GM18508 (cell line): ENCODE results near the gene NXPH3.

Source experiments
- ATAC-seq: cut with Tn5 transposase; IDR thresholded peaks from one replicate; pipeline ENCODE4 v1.9.1; 2021; ENCODE audit warnings: moderate number of reproducible peaks; ENCODE audit not compliant: insufficient read depth, unreplicated experiment

NXPH3 gene

GRCh38 chr17:49588726-49589576 is 13.3 kb downstream of the NXPH3 start:
- no peak for ATAC-seq

DNA sequence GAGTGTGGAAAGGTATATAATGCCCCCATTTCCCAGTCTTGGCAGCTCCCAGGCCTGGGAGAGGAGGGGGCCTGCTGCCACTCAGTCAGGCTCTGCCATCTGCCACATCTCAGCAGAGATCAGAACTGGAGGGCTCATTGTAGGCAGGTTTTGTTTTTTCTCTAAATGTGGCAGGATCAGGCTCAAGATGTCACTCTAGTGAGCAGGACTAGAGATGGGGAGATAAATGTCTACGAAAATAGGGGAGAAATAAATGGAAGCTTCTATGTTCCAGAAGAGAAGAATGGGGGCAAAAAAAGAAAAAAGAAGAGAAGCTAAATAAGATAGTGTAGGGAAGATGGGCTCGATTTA is 13.9 kb downstream of the NXPH3 start:
- no peak for ATAC-seq

- ATAC-seq: no peak
Measured at GRCh38 chr17:49590874-49591273, 15.2 kb downstream of the NXPH3 start.

- ATAC-seq: no peak
Measured at GRCh38 chr17:49592263-49592662, 16.6 kb downstream of the NXPH3 start.

DNA sequence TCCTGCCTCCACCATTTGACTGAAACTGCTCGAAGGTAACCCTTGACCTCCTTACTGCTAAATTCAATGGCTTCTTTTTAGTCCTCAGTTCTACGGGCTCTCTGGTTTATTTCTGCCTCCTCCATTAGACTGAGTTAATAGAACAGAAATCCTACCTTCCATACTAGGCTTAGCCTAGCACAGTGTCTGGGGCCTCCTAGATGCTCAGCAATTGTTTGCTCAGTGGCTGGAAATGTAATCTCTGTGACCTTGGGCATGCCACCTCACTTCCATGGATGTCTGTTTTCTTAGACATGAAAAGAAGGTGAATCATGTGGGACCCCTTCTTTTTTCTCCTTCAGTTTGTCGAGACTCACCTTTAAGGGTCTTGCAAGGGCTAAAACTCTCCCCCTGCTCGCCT is 19.7 kb downstream of the NXPH3 start:
- no peak for ATAC-seq

- no peak for ATAC-seq
Measured at GRCh38 chr17:49595980-49596379, 20.3 kb downstream of the NXPH3 start.

GRCh38 chr17:49596613-49597244 is 21.1 kb downstream of the NXPH3 start:
- no peak for ATAC-seq

GRCh38 chr17:49597436-49597835 is 21.8 kb downstream of the NXPH3 start:
- no peak for ATAC-seq

DNA sequence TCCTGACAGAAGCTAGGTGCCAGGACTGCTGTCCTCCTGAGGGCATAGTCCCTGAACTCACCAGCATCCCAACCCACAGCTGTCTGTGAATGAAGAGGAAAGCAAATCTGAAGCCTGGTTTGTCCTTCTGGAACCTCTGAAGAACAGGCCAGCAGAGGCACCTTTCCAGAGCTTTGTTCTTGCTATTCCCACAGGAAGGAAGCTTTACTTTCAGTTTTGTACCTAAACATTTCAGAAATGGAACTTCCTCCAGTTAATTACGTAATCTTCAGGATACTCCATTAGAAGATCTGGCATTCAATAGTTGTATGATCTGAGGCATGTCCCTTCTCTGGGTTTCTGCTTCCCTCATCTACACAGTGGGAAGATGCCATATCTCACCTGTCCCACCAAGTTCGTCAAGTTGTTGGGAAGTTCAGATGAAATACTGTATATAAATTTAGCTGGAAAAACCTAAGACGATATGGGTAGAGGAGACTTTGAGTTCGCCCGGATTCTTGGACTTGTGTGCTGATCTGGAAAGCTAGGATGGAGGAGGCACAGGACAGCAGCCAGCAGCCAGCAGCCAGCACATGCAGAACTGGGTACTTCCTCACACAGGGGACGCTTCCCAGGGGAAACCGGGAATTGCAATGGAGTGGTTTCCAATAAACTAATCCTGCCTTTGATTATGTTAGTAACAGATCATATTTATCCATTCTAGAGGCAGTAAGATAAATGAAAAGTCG is 22.4 kb downstream of the NXPH3 start:
- ATAC-seq: no peak

- no peak for ATAC-seq
Measured at GRCh38 chr17:49598918-49599317, 23.2 kb downstream of the NXPH3 start.

DNA sequence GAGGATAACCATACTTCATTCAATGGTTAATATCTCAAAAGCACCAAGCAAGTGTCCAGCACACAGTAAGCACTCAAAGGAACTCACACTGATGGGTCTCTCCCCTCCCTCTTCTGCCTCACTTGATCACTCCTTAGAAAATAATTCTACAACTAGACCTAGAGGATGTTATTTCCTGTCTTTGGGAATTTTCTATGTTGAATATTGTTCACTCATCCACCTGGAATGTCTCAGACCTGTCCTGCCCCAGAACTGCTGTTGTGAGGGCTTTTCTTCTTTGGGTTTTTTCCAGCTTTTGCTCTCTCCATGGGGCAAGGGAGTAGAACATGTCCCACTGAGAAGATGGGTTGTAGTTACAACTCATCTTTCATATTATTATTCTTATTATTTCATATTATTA is 25.3 kb downstream of the NXPH3 start:
- no peak for ATAC-seq

DNA sequence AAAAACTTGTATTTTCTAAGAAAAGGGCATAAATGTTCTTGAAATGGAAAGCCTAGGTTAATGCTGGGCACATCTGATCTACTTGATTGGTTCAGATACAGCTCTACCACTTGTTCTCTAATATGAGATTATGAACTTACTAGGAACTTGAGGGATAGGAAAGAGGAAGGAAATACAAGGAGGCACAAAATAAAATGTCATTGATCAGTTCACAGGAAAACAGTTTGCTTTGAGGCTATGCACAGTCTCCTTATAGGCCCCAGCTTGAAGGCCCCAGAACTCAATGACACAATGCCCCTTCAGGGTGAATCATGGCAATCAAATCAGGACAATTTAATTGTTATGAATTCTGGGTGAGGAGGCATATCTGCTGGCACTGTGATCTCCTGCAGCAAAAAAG is 27.1 kb downstream of the NXPH3 start:
- no peak for ATAC-seq

GRCh38 chr17:49603238-49603637 is 27.6 kb downstream of the NXPH3 start:
- no peak for ATAC-seq

- no peak for ATAC-seq
Measured at GRCh38 chr17:49603720-49604119, 28.0 kb downstream of the NXPH3 start.

DNA sequence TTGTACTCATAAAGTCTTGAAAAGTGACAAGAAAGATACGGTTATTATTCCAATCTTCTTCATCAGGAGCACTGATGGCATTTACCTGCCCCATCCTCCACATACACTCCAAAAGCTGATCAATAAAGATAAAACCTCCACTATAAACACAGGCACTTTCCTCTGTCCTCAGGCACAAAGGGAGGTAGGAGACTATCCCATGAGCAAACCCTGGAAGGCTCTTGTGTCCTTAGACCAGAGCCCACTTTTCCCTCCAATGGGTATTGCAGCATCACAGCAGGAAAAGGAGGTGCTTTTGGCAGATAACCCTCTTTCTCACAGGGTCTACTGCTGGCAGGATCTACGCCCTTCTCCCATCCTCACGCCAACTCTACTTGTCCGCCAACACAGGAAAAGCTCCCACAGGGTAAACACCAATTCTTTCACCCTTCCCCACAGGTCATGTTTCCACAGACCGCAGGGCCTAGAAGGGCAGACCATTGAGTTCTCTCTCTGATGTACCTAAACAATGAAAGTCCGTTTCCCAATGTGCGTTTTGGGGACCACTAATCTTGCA is 28.7 kb downstream of the NXPH3 start:
- ATAC-seq: no peak

GRCh38 chr17:49610883-49611584 is 35.4 kb downstream of the NXPH3 start:
- ATAC-seq: no peak

GRCh38 chr17:49612726-49613125 is 37.1 kb downstream of the NXPH3 start:
- ATAC-seq: no peak

- ATAC-seq: no peak
Measured at GRCh38 chr17:49613182-49613800, 37.6 kb downstream of the NXPH3 start.

GRCh38 chr17:49616086-49616485 is 40.4 kb downstream of the NXPH3 start:
- ATAC-seq: no peak

- ATAC-seq: no peak
Measured at GRCh38 chr17:49616601-49617131, 41.0 kb downstream of the NXPH3 start.
